ENCODE data around the gene ZNF22.

The ZNF22 gene

GRCh38 chr10:44992732-44993225, 7.9 kb upstream of the ZNF22 start:
- Histone ChIP-seq H3K36me3 (ENCODE audit: control insufficient read depth, insufficient read depth, low read length) (no peaks in the 10 kb centered on the region), H3K4me2 (ENCODE audit: low read length) (no peak overlapping the region), H3K27ac (no peak overlapping the region), H3K9ac (no peak overlapping the region), H3K79me2 (no peaks in the 10 kb centered on the region), H3K9me3 (ENCODE audit: control insufficient read depth, low read length) (no peaks in the 10 kb centered on the region), H3K27me3 (ENCODE audit: control insufficient read depth, insufficient read depth, low read length) (no peaks in the 10 kb centered on the region), H3K4me1 (no peaks in the 10 kb centered on the region), H3K4me3 (ENCODE audit: low read depth, low read length) (no peak overlapping the region), H2AFZ (no peak overlapping the region)
- TF ChIP-seq CTCF (IDR thresholded peaks at IDR 0.05) = no peak

GRCh38 chr10:44993226-44993921, 7.3 kb upstream of the ZNF22 start:
- Histone ChIP-seq H3K4me2 (ENCODE audit: low read length) (no peak overlapping the region), H3K9ac (no peak overlapping the region), H3K4me1 (no peaks in the 10 kb centered on the region), H3K36me3 (ENCODE audit: control insufficient read depth, insufficient read depth, low read length) (no peaks in the 10 kb centered on the region), H3K27me3 (ENCODE audit: control insufficient read depth, insufficient read depth, low read length) (no peaks in the 10 kb centered on the region), H3K27ac (no peak overlapping the region), H3K9me3 (ENCODE audit: control insufficient read depth, low read length) (no peaks in the 10 kb centered on the region), H3K4me3 (ENCODE audit: low read depth, low read length) (no peak overlapping the region), H2AFZ (no peak overlapping the region), H3K79me2 (no peaks in the 10 kb centered on the region)
- TF ChIP-seq CTCF (IDR thresholded peaks at IDR 0.05) = no peak

GRCh38 chr10:44993922-44994751, 6.6 kb upstream of the ZNF22 start:
- Histone ChIP-seq H3K79me2 (no peaks in the 10 kb centered on the region), H3K4me2 (ENCODE audit: low read length) (no peak overlapping the region), H2AFZ (no peak overlapping the region), H3K27me3 (ENCODE audit: control insufficient read depth, insufficient read depth, low read length) (no peaks in the 10 kb centered on the region), H3K9me3 (ENCODE audit: control insufficient read depth, low read length) (no peaks in the 10 kb centered on the region), H3K9ac (no peak overlapping the region), H3K27ac (no peak overlapping the region), H3K36me3 (ENCODE audit: control insufficient read depth, insufficient read depth, low read length) (no peaks in the 10 kb centered on the region), H3K4me1 (no peaks in the 10 kb centered on the region), H3K4me3 (ENCODE audit: low read depth, low read length) (no peak overlapping the region)
- TF ChIP-seq CTCF (IDR thresholded peaks at IDR 0.05) = no peak

GRCh38 chr10:44994752-44995530, 5.8 kb upstream of the ZNF22 start:
- TF ChIP-seq CTCF (IDR thresholded peaks at IDR 0.05) = no peak
- no peaks in the 10 kb centered on the region for H3K4me1 ChIP-seq
- no peaks in the 10 kb centered on the region for H3K79me2 ChIP-seq
- no peaks in the 10 kb centered on the region for H3K27me3 ChIP-seq (ENCODE audit: control insufficient read depth, insufficient read depth, low read length)
- no peak overlapping the region for H2AFZ ChIP-seq
- H3K36me3 ChIP-seq (ENCODE audit: control insufficient read depth, insufficient read depth, low read length) = no peaks in the 10 kb centered on the region
- no peaks in the 10 kb centered on the region for H3K9me3 ChIP-seq (ENCODE audit: control insufficient read depth, low read length)
- no peak overlapping the region for H3K4me3 ChIP-seq (ENCODE audit: low read depth, low read length)
- no peak overlapping the region for H3K4me2 ChIP-seq (ENCODE audit: low read length)
- H3K27ac ChIP-seq = peak overlapping the region; percentile 56
- H3K9ac ChIP-seq = no peak overlapping the region
